ENCODE measurements around the gene OR4D2. TPM values are rescaled to one million over a fixed set of nuclear protein-coding genes. Genes with fewer than 3 reads are reported as not detected.

Gene OR4D2
- total and polyA plus RNA-seq, 2 of the 4 experiments (the other 2 are of a cell fraction): not detected

- Histone ChIP-seq H4K20me1 (ENCODE audit: insufficient read depth, low read length) (no peaks in the 10 kb centered on the region), H3K9ac (ENCODE audit: low read depth, low read length) (no peak overlapping the region), H3K56ac (ENCODE audit: extremely low read depth, insufficient read depth, low read length) (no peak overlapping the region), H3K4me2 (ENCODE audit: low read depth, low read length) (no peak overlapping the region), H2BK15ac (ENCODE audit: low read depth, low read length) (no peak overlapping the region), H3K4me1 (ENCODE audit: control insufficient read depth, insufficient read depth, low read length) (peaks cover 2% of the 10 kb centered on the region; the same call in 1 of the 2 replicates), H3K14ac (replicated peaks; ENCODE audit: low read depth, low read length) (no peak overlapping the region), H3K27ac (ENCODE audit: insufficient read depth, low read length) (no peak overlapping the region), H3K18ac (ENCODE audit: low read depth, low read length) (no peak overlapping the region), H4K8ac (ENCODE audit: low read depth in 2 of 2, low read length in 2 of 2) (no peak overlapping the region), H3K23ac (ENCODE audit: low read depth, low read length) (no peak overlapping the region), H3K36me3 (ENCODE audit: control insufficient read depth, insufficient read depth, low read length) (no peaks in the 10 kb centered on the region), H2AK9ac (replicated peaks; ENCODE audit: low read depth, low read length, poor library complexity) (no peak overlapping the region), H3K4ac (ENCODE audit: low read depth, low read length) (no peak overlapping the region), H4K91ac (ENCODE audit: insufficient read depth, low read depth, low read length) (no peak overlapping the region), H2AK5ac (ENCODE audit: low read depth, low read length) (no peak overlapping the region), H2BK5ac (ENCODE audit: low read depth, low read length, poor library complexity, severe bottlenecking) (no peak overlapping the region), H3K79me1 (ENCODE audit: low read depth in 1 of 2, low read length in 2 of 2) (no peaks in the 10 kb centered on the region), H4K5ac (ENCODE audit: low read depth, low read length) (no peak overlapping the region), H2BK120ac (ENCODE audit: low read depth, low read length) (no peak overlapping the region), H3K4me3 (ENCODE audit: insufficient read depth, low read depth, low read length) (no peak overlapping the region), H3K9me1 (ENCODE audit: insufficient read depth, low read length) (no peaks in the 10 kb centered on the region), H3K27me3 (ENCODE audit: control insufficient read depth, insufficient read depth, low read length) (peaks cover 28% of the 10 kb centered on the region), H2AFZ (replicated peaks; ENCODE audit: low read length, poor library complexity) (no peak overlapping the region), H3K9me3 (ENCODE audit: control insufficient read depth, insufficient read depth, low read length) (no peaks in the 10 kb centered on the region), H2BK20ac (ENCODE audit: low read depth, low read length) (no peak overlapping the region)
- BruUV-seq (replicated peaks): no TSS peak
- intact Hi-C loops (cut with micrococcal nuclease): no loop called here
- DNase-seq: no peak
- ChIA-PET POLR2A (ENCODE audit: unreplicated experiment) (no interaction called here), CTCF (interaction anchor here (0.8 kb wide), 1 partner anchor 18 kb away, joined by 3 read pairs; no protein-coding TSS in a partner anchor)
- in situ Hi-C loops (cut with MboI; ENCODE audit: low sequenced_read_pairs): no loop called here
- no peak for TF ChIP-seq RCOR1 (IDR thresholded peaks at IDR 0.05; ENCODE audit: insufficient replicate concordance, low read length)
- no peak for TF ChIP-seq CHD1 (IDR thresholded peaks at IDR 0.05; ENCODE audit: low read depth, low read length)
- TF ChIP-seq RFX5 (IDR thresholded peaks at IDR 0.05; ENCODE audit: low read depth, low read length): no peak
- no peak for TF ChIP-seq CEBPB (IDR thresholded peaks at IDR 0.05; ENCODE audit: low read depth, low read length)
- dilution Hi-C loops (cut with HindIII; ENCODE audit: low sequenced_read_pairs, unreplicated experiment): no loop called here
- WGBS, 2 experiments (ENCODE audit: extremely low coverage in 2 of 2, insufficient read length in 1 of 2): 60% methylated on average over 1 of the region's 2 CpGs; no CpG with 5 or more reads in 1 of the 2 experiments
- ATAC-seq (ENCODE audit: low read depth): no peak
Measured at GRCh38 chr17:58153046-58153445, 13.7 kb upstream of the OR4D2 start.

Data from IMR-90 (cell line).